OCI-LY1 (cell line): ENCODE measurements around the gene GSG1L.

Experiments used
- CTCF ChIP-seq: fragments of 200-600 bp; sonication (generic), shearing (Covaris generic); IDR thresholded peaks from 2 replicates; pipeline ENCODE4 v1.5.1; 2017; ENCODE audit warnings: mild to moderate bottlenecking, antibody characterized with exemption, low read length, moderate library complexity, mixed read lengths
- EZH2 ChIP-seq: fragments of 200-600 bp; sonication (generic), shearing (Covaris generic); IDR thresholded peaks from 2 replicates; pipeline ENCODE4 v1.8.0; 2017; ENCODE audit warnings: borderline replicate concordance, mixed run types, mild to moderate bottlenecking, antibody characterized with exemption, low read length, moderate library complexity, mixed read lengths

- no peak for TF ChIP-seq EZH2
- no peak for TF ChIP-seq CTCF
These were observed 302.7 kb downstream of the GSG1L start for GRCh38 chr16:27760789-27761176.
